ENCODE measurements around the gene ZNF750.

ZNF750 gene

DNA sequence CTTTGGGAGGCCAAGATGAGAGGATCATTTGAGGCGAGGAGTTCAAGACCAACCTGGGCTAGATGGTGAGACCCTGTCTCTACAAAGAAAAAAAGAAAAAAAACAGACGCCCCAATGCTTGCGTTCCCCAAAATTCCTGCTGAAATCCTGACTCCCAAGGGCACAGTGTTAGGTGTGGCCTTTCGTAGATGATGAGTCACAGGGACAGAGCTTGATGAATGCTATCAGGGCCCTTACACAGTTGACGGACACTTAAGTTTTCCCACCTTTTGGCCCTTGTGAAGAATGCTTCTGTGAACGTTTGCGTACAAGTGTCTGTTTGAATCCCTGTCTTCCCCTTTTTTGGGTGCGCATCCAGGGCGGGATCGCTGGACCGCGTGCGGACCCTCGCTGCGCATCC is 16.5 kb upstream of the ZNF750 start:
- Mint-ChIP-seq H3K27me3 (no peaks in the 10 kb centered on the region), H3K9me3 (ENCODE audit: low read depth) (no peaks in the 10 kb centered on the region), H3K4me3 (no peak overlapping the region), H3K4me1 (ENCODE audit: low read depth) (peaks cover 32% of the 10 kb centered on the region), H3K36me3 (peaks cover 7% of the 10 kb centered on the region), H3K27ac (no peak overlapping the region)

DNA sequence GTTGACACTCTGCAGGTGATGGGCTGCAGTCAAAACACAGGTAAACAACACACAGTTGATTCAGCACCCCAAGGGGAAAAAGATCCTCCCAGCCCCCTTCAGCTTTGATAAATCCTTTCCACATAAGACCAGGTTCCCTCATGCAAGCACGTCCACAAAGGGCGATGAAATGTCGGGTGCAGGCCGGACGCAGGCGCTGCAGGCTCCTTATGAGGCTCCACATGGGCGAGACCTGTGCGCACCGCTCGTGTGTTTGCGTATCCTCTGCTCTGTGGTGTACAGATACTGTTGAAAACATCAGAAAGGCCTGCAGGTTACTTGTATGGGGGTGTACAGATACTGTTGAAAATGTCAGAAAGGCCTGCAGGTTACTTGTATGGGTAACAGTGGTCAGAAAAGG is 14.4 kb upstream of the ZNF750 start:
- no peaks in the 10 kb centered on the region for H3K9me3 Mint-ChIP-seq (ENCODE audit: low read depth)
- no peaks in the 10 kb centered on the region for H3K27me3 Mint-ChIP-seq
- no peak overlapping the region for H3K27ac Mint-ChIP-seq
- no peak overlapping the region for H3K4me3 Mint-ChIP-seq
- peaks cover 18% of the 10 kb centered on the region for H3K4me1 Mint-ChIP-seq (ENCODE audit: low read depth)
- H3K36me3 Mint-ChIP-seq, result peaks cover 9% of the 10 kb centered on the region

DNA sequence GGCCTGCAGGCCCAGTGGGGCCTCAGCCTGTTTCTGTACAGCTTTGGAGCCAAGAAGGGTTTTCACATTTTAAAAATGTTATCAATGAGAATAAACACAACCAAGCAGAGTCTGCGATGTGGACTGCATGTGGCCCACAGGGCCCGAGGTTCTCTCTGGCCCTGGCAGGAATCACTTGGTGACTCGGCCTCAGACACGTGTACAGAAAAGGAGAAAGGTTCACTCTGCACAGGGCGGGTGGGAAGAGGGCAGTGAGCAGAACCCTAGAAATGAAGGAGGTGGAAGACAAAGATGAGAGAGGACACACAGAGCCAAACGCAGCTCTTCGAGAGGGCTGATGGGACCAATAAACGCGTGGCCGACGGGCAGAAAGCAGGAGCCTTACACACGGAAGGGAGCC is 11.6 kb upstream of the ZNF750 start:
- Mint-ChIP-seq H3K4me1 (ENCODE audit: low read depth) (peaks cover 11% of the 10 kb centered on the region), H3K27ac (no peak overlapping the region), H3K36me3 (peaks cover 9% of the 10 kb centered on the region), H3K9me3 (ENCODE audit: low read depth) (no peaks in the 10 kb centered on the region), H3K27me3 (no peaks in the 10 kb centered on the region), H3K4me3 (no peak overlapping the region)

DNA sequence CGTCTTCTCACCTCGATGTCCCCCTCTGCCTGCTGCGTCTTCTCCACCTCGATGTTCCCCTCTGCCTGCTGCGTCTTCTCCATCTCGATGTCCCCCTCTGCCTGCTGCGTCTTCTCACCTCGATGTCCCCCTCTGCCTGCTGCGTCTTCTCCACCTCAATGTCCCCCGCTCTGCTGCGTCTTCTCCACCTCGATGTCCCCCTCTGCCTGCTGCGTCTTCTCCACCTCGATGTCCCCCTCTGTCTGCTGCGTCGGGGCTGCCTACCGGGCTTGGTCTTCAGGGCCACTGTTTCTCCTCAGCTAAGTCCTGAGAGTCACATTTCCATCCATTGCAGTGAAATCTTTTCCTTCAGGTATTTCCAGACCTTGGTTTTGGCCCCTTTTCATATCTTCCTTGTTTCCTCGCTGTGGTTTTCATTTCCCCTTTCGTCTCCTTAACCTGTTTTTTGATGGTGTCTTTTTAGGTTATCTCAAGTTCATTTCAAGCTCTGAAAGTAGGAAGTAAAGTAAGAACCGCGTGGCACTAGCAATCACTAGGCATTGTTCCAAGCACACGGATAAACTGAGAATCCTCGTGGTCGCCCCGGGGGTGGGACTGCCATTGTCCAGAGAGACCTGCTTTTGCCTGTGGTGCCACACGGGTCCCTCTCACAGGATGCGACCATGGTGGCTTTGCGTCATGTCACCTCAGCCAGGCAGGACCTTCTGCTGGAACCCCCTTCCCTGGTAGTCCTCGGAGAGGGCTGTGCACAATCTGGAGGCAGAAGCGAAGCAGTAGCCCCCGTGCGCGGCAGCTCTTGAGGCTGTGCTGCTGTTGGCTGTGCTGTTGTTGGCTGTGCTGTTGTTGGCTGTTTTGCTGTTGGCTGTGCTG is 9.5 kb upstream of the ZNF750 start:
- Mint-ChIP-seq H3K9me3 (ENCODE audit: low read depth) (no peaks in the 10 kb centered on the region), H3K27me3 (no peaks in the 10 kb centered on the region), H3K4me1 (ENCODE audit: low read depth) (peaks cover 11% of the 10 kb centered on the region), H3K4me3 (no peak overlapping the region), H3K36me3 (peaks cover 7% of the 10 kb centered on the region), H3K27ac (no peak overlapping the region)

GRCh38 chr17:82848022-82848592 is 8.3 kb upstream of the ZNF750 start:
- Mint-ChIP-seq H3K4me3 (peak overlapping the region; percentile 72), H3K27ac (no peak overlapping the region), H3K9me3 (ENCODE audit: low read depth) (no peaks in the 10 kb centered on the region), H3K4me1 (ENCODE audit: low read depth) (peaks cover 13% of the 10 kb centered on the region), H3K27me3 (no peaks in the 10 kb centered on the region), H3K36me3 (peaks cover 7% of the 10 kb centered on the region)

DNA sequence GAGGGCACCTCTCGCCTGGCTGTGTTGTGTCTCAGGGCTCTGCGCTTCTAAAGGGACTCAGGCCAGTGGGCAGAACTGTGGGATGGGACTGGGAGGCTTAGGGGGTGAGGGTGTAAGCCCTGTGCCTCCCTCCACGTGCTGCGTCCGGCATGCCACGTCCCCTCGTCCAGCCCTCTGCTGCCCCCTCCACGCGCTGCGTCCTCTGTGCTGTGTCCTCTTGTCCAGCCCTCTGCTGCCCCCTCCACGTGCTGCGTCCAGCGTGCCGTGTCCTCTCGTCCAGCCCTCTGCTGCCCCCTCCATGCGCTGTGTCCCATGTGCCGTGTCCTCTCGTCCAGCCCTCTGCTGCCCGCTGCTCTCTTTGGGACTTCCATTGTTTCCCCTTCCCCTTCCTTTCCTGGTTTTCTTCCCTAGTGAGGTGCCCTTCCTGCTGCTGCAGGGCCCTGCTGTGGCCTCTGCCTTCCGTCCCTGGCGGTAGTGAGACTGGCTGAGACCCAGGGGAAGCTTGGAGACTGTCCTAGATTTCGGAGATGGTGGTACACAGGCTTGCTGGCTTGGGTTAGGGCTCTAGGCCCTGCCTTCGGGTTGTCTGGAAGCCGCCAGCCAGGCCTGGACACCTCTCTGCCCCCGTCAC is 6.4 kb upstream of the ZNF750 start:
- Mint-ChIP-seq H3K9me3 (ENCODE audit: low read depth) (no peaks in the 10 kb centered on the region), H3K27ac (no peak overlapping the region), H3K4me3 (no peak overlapping the region)

GRCh38 chr17:82845163-82845807 is 5.5 kb upstream of the ZNF750 start:
- Mint-ChIP-seq H3K27ac (no peak overlapping the region), H3K4me1 (ENCODE audit: low read depth) (peaks cover 11% of the 10 kb centered on the region), H3K36me3 (peaks cover 5% of the 10 kb centered on the region), H3K4me3 (no peak overlapping the region), H3K27me3 (no peaks in the 10 kb centered on the region), H3K9me3 (ENCODE audit: low read depth) (no peaks in the 10 kb centered on the region)

More for the DNA sequence above, 6.4 kb upstream of the ZNF750 start:
- peaks cover 13% of the 10 kb centered on the region for H3K4me1 Mint-ChIP-seq (ENCODE audit: low read depth)
- H3K36me3 Mint-ChIP-seq, result peaks cover 5% of the 10 kb centered on the region
- no peaks in the 10 kb centered on the region for H3K27me3 Mint-ChIP-seq

- H3K9me3 Mint-ChIP-seq (ENCODE audit: low read depth), result no peaks in the 10 kb centered on the region
- H3K27me3 Mint-ChIP-seq, result no peaks in the 10 kb centered on the region
- no peak overlapping the region for H3K27ac Mint-ChIP-seq
- no peak overlapping the region for H3K4me3 Mint-ChIP-seq
- H3K36me3 Mint-ChIP-seq, result peaks cover 5% of the 10 kb centered on the region
- peaks cover 11% of the 10 kb centered on the region for H3K4me1 Mint-ChIP-seq (ENCODE audit: low read depth)
Observed at GRCh38 chr17:82844796-82845162, 5.0 kb upstream of the ZNF750 start.

DNA sequence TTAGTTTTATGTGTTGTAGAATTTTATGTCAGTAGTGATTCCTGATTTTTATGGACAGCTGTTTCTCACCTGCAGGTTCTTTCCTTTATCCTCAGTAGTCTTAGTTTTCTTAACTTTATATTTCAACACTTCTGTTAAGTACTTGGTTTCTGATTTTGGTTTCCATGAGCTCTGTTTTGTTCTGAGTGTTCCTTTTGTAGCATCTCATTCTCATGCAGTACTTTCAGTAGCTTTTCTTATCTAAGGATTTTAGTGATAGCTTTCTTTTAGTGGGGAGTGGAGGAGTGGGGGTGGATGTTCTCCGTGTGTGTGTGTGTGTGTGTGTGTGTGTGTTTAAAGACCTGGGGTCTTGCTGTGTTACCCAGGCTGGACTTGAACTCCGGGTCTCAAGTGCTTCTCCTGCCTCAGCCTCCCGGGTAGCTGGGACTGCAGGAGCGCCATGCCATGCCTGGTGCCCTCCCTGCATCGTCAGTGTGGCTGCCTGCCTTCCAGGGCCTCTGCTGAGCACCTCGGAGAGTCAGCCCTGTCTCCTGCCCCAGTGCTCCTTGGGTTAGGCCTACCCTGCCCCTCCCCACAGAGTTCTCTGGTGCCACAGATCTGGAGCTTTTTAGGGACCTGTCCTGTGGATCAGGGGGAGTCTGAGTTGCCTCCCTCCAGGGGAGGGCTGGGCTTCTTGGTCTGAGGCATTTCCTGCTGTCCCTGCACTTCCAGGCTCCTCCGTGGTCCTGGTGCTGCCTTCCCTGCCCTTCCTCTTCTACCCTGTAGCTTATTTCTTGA is 4.3 kb upstream of the ZNF750 start:
- H3K27me3 Mint-ChIP-seq, result no peaks in the 10 kb centered on the region
- H3K27ac Mint-ChIP-seq, result no peak overlapping the region
- no peak overlapping the region for H3K4me3 Mint-ChIP-seq
- peaks cover 7% of the 10 kb centered on the region for H3K4me1 Mint-ChIP-seq (ENCODE audit: low read depth)
- no peaks in the 10 kb centered on the region for H3K9me3 Mint-ChIP-seq (ENCODE audit: low read depth)
- peaks cover 2% of the 10 kb centered on the region for H3K36me3 Mint-ChIP-seq

DNA sequence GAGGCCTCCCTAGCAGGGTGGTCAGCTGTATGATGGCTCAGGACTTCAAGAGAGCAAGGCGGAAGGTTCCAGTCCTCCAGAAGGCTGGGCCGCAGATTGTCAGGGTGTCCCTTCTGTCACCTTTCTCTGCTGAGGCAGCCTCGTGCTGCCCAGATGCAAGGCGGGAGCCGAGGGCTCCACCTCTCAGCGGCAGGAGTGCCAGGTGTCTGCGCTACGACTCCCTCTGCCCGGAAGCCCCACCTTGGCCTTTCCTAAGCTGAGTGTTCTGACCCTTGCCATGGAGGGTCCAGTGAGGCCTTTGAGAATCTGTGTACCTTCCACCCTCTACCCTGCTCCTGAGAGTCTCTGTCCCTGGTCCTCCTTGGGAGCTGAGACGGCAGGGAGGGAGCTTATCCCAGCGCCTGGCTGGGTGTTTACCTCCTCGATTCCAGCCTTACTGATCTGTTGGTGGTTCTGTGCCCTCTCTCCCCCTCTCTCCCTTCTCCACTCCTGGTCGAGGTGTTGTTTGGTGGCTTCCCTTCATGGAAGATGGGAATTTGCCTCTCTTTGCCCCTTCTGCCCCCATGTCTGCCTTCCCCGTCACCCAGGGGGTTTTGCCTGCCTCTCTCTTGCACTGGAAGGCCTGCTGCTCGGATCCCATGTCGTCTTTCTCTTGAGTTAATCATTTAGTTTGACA is 2.2 kb upstream of the ZNF750 start:
- H3K4me1 Mint-ChIP-seq (ENCODE audit: low read depth), result peaks cover 1% of the 10 kb centered on the region
- H3K4me3 Mint-ChIP-seq, result no peak overlapping the region
- no peaks in the 10 kb centered on the region for H3K9me3 Mint-ChIP-seq (ENCODE audit: low read depth)
- H3K27ac Mint-ChIP-seq, result no peak overlapping the region
- H3K36me3 Mint-ChIP-seq, result peaks cover 5% of the 10 kb centered on the region
- no peaks in the 10 kb centered on the region for H3K27me3 Mint-ChIP-seq

DNA sequence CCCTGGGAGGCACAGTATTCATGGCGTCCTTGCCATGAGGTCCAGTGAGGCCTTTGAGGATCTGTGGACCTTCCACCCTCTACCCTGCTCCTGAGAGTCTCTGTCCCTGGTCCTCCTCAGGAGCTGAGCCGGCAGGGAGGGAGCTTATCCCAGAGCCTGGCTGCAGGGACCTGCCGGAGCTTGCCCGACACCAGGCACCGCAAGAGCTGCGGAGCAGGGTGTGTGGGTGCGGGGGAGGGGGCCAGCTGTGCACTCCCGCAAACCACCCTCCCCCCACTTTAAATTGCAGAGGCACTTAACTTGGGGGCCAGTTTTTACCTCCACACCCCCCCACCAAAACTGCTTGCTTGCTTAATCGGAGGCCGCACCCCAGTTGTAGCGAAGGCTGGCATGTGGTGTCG is 609 bp upstream of the ZNF750 start:
- Mint-ChIP-seq H3K27ac (no peak overlapping the region), H3K36me3 (peaks cover 3% of the 10 kb centered on the region), H3K4me3 (no peak overlapping the region), H3K27me3 (no peaks in the 10 kb centered on the region), H3K4me1 (ENCODE audit: low read depth) (peaks cover 1% of the 10 kb centered on the region), H3K9me3 (ENCODE audit: low read depth) (no peaks in the 10 kb centered on the region)

DNA sequence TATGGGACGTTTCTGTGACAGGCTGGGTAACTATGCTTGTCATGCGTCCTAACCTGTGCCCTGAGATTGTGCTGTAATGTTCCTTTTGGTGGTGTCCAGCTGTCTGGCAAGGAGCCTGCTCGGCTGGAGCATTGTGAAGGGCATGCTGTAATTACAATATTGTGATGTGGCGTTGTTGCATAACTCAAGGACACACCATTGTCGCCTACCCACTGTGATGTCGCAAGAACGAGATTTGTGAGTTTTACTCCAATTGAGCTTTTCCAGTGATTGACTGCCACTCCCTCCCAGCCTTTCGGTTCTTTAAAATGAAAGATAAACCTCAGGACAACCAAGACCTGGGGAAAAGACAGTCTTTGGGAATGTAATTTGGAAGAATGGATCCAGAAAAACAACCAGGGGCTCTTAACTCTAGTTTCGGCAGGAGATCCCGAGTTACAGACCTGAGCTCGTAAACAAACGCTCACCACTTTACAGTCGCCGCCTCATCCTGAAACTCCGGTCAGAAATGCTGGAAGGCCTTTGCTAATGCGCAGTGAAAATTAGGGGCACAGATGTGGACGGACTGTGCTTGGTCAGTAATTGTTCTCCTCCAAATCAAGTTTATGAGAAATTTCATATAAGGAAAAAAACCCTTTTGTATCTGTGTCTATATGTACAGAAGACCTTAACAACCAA is 1.3 kb downstream of the ZNF750 start:
- Mint-ChIP-seq H3K4me1 (ENCODE audit: low read depth) (no peaks in the 10 kb centered on the region), H3K36me3 (peaks cover 3% of the 10 kb centered on the region), H3K27me3 (no peaks in the 10 kb centered on the region), H3K27ac (no peak overlapping the region), H3K9me3 (ENCODE audit: low read depth) (no peaks in the 10 kb centered on the region), H3K4me3 (no peak overlapping the region)

DNA sequence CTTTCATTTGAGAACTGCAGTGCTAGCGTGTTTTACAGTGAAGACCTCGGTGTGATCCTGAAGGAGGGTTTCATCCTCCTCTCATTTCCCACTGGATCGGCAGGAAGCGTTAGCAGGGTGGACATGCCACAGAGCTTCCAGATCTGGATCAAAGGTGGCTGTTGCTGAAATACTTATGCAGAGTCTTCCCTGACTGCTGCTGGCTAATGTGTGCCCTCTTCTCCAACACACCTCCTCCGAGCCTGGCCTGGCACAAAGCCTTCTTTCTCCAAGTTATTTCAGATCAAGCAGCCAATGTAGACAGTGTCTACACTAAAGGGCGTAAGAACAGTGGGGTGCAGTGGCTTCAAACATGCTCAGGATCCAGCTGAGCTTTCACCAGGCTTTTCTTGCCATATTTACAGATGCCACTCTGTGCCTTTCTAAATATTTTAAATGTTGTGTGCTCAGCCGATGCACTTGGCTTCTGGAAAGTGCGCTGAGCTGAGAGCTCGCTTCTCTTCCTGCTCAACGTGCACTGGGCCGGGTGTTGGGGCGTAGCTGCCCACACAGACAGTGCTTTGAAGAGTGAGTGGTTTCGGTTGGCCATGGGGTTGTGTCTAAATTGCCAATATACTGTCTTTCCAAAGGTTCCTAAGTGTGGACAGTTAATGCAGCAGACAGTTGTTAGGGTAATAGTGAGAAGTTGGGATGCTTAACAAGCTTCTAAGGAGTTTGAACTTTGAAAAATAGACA is 2.1 kb downstream of the ZNF750 start:
- H3K27me3 Mint-ChIP-seq, result no peaks in the 10 kb centered on the region
- H3K9me3 Mint-ChIP-seq (ENCODE audit: low read depth), result no peaks in the 10 kb centered on the region
- no peak overlapping the region for H3K27ac Mint-ChIP-seq
- H3K4me1 Mint-ChIP-seq (ENCODE audit: low read depth), result no peaks in the 10 kb centered on the region
- peaks cover 5% of the 10 kb centered on the region for H3K36me3 Mint-ChIP-seq
- no peak overlapping the region for H3K4me3 Mint-ChIP-seq

Data from activated naive CD8-positive, alpha-beta T cell (primary cell).